NCI-H187 (cell line): ENCODE results near the gene COMMD6.
A peak's percentile ranks its signal among the peaks of the same experiment; 100 is the strongest.
"Not testable (repeated sequence)": the region's sequence is repeated elsewhere in the genome, so short reads cannot be mapped to it uniquely, and the experiment has no call there.

Experiments used
- DNase-seq, 2 experiments: peaks; one replicate each; lab custom pipeline; 2025; lab: John Stamatoyannopoulos, UW

Gene COMMD6

DNA sequence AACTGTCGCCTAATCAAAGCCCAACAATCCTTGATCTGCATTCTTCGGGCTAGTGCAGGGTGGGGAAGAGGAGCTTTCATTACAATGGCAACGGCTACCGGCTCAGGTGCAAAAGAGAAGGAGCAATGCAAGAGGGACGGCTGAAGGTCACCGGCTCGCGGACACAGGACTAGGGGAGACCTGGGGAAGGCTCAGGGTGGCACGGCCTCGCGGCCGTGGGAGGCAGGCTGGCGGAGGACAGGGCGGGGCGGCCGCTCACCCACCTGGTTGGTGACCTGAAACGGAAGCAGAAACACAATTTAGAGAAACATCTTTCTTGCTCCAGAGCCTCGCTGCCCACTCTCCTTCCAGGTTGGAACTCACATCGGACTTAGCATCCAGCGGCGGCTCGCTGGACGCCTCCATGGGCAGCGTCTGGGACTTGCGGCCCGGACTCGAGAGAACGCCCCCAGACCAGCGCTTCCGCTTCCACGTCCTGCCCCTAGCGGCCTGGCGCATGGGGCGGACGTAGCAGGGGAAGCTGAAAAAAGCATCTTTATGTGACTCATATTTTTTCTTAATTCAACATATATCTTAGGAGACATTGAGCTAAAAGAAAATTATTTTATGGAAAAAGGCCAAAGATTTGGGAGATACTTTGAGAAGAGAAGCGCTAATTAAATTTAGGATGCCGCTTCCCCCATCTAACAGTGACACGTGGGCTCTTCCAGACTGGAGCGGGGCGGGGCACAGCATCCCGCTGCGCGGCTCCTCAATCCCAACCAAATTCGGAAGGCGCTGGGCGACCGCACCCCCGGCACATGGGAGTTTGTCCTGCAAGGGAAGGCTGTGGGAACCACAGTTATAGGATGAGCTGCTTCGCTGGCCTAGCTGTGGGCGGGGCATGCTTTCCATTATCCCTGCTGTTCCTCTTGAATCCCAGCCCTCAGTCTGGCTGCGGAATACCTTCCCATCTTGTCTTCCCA, at the start of gene COMMD6:
Gene COMMD6 (minus strand): TSS at position 441 of the 965 bp plus-strand sequence. CDS start 36 bp downstream, at position 405.
- peak; percentile 89 to 95 for DNase-seq

- DNase-seq, result no peak
Measured at GRCh38 chr13:75585153-75585552, 47.5 kb upstream of the COMMD6 start.

DNA sequence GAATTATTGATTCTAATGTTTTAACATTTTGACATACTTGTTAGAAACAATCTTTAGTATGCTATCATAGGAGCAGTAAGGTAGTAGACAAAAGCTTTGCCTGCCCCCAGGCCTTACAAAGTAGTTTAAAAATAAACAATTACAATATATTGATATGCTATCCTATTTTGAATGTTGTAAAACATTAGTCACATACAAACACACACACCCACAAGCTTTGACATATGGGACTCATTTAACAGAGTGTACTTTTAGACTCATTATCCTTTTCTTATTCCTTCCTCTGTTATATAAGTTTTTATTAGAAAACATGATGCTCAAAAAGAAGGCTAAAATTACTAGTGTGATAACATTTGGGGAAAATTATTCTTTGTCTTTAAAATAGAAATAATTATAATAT, 45.5 kb upstream of the COMMD6 start:
- no peak for DNase-seq

DNA sequence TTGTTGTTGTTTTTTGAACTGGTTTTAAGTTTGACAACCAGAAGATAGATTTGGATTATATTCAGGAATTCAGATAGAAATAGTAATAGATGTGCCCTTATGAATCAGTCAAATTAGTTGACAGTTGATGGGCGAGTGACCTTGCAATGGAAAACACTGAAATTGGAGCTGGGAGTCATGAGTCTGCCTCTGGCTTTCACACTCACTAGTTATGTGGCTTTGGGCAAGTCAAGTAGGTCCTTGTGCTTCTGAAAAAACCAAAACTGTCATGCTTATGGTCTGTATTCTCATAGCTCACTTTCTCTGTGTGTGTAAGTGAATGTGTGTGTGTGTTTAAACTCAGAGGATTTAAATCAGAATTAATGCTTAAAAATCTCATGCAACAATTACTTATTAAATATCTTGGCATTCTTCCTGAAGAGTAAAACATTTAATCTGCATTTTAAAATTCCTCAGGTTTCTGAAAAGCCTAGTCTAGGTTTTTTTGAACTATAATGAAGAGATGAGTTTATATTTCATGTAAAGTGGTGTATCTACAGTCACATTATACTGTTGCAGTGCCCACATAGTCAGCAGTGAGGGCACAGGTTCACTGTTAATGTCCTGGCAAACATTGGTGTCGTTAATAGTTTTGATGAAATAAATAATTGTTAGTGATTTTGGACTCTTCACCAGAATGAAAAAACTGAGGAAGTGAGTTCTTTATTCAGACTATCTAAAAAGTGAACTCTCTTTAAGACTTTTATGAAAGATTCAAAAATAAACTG, 44.4 kb upstream of the COMMD6 start:
- no peak for DNase-seq

DNA sequence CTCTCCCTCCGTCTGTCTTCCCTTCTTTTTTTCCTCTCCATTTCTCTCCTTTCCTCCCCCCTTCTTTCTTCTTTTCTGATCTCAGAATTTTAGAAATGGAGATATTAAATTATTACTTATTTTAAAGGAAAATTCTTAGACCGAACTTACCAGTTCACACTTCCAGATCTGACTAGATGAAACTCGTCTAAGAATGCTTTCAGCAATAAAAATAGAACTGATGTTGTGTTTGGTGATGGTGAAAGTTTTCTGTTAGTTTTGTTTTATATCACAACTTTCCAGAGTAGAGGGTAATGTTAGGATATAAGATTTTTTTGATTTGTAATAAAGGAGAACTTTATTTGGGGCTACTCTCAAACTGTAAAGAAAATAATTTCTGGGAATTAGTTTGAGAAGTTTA, 41.9 kb upstream of the COMMD6 start:
- no peak for DNase-seq

- no peak for DNase-seq
Measured at GRCh38 chr13:75569576-75569975, 31.9 kb upstream of the COMMD6 start.

- DNase-seq, result no peak
Measured at GRCh38 chr13:75566658-75567057, 29.0 kb upstream of the COMMD6 start.

DNA sequence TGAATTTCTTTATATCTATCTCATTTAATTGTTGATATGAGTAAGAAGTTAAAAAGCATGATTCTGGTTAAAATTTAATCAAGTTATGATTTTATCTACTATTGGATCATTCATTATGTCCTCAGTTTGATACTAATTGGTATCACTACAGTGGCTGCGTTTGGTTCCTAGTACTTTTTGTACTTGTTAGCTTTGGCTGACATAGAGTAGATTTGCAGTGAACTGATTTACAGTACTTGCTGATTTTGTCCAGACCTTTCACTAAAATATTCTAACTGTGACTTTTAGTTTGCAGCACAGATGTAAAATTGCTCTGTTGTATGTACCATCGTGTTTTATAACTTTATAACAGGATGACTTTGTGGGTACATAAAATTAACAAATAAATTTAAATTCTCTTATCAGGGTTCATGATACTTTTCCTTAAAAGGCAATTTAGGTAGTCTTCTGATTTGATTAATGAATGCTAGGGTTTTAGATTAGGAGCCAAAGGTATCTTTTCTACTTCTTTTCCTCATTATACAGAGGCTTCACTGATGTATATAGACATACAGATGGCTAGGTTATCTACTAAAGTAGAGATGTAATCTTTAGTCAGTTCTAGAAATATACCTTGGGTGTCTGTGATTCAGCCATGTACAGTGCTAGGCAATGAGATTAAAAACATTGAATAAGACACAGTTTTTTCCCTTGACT, 20.7 kb upstream of the COMMD6 start:
- DNase-seq, result no peak

DNA sequence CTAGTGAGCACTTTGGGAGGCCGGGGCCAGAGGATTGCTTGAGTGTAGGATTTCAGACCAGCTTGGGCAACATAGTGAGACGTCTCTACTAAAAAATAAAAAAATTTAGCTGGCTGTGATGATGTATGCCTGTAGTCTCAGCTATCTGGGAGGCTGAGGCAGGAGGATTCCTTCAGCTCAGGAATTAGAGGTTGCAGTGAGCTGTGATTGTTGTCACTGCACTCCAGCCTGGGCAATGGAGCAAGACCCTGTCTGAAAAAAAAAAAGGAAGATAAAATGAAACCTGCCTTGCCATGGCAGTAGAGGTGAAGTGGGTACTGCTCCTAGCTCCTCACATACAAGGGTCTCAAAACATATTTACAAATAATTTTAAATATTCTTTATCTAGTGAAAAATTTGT, 19.3 kb upstream of the COMMD6 start:
- DNase-seq, result no peak

DNA sequence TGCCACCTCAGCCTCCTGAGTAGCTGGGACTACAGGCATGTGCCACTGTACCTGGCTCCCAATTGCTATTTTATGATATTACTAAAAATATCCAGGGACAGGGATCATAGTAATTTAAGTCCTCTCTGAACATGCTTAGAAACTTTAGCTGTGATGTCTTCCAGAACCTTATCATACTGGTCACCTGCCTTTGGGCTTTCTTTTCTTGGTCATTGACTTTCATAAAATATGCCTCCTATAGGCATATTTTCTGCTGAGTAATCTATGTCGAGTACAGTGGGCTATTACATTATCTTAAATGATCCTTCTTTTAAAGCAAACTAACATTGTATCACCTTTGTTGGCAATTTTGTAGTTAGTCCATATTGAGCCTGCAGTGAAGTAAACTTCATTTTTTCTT, 18.2 kb upstream of the COMMD6 start:
- DNase-seq, result no peak

DNA sequence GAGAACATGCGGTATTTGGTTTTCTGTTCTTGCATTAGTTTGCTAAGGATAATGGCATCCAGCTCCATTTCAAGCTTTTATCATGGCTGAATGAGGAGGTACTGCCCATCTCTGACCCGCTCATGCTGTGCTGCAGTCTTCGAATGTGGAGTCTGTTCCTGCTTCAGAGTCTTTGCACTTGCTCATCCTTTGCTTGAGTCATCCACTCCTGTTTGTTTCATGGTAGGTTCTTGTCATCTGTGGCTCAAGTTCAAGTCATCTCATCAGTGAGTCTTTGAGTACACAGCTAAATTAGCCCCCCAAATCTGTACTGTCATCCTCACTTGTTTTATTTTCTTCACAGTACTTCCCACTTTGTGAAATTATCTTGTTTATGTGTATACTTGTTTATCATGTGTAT, 17.3 kb upstream of the COMMD6 start:
- DNase-seq, result no peak

GRCh38 chr13:75554464-75554863, 16.8 kb upstream of the COMMD6 start:
- DNase-seq, result no peak

- DNase-seq, result no peak
Measured at GRCh38 chr13:75550159-75550567, 12.5 kb upstream of the COMMD6 start.

DNA sequence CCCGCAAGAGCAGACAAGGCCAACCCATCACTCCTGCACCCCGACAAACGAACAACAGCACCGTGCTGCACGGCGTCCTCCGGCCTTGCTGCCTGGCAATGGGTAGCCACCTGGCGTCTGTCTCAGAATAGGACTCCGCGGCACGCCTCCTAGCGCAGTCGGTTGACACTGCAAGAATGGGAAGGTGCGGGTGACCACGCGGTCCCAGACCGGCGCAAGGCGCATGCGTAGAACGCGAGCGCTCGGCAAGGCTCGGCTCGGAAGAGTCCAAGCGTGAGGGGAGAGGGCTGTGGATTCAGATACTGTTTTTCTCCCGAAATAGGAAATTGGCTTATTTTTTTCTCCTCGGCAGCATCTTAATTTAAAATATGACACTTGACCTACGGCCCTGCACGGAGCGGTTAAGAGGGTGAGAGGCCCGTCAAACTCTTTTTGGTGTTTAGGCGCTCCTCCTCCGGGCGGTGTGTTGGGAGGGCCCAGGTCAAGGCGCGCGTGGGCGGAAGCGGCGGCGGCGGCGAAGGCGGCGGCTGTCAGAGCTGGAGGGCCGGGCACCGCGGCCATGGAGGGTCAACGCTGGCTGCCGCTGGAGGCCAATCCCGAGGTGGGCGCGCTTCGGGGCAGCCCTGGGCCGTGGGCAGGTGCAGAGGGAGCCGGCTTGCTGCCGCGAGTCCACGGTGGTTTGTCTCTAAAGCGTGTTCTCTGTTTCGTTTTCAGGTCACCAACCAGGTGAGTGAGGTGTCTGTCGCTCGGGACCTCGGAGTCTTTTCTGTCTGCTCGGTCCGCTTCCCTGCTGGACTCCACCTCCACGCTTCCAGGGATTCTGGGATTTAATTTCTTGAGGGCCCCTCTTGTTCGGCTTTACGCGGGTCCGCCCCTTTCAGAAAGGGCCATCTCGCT, 11.9 kb upstream of the COMMD6 start, which contains the start of gene UCHL3:
Gene UCHL3 (plus strand): TSS at position 530 of the 897 bp plus-strand sequence. CDS start 30 bp downstream, at position 560.
- DNase-seq, result peak; percentile 98

- no peak for DNase-seq
Measured at GRCh38 chr13:75547917-75548316, 10.3 kb upstream of the COMMD6 start.

GRCh38 chr13:75545386-75545785, 7.7 kb upstream of the COMMD6 start:
- not testable (repeated sequence) for DNase-seq

DNA sequence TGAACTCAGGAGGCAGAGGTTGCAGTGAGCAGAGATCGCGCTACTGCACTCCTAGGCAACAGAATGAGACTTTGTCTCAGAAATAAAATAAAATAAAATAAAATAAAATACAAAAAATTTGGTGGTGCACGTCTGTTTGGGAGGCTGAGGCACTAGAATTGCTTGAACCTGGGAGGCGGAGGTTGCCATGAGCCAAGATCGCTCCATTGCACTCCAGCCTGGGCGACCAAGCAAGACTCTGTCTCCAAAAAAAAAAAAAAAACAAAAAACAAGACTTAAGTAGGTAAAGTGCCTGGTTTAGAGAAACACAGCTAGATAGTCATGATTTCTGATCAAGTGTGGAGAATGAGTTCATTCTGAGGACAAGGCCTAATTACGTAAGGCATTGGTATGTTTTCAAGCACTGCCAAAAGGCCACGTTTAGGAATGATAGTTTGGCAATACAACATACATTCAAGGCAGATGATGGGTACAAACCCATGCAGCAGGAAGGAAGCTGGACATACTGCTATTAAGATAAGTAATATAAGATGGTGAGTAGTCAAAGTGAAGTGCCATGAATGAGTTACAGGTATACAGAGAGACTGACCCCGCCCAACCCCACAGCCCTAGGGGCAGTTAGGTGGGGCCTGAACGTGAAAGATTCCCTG, 7.2 kb upstream of the COMMD6 start:
- no peak for DNase-seq

- no peak for DNase-seq
Measured at GRCh38 chr13:75541961-75542360, 4.3 kb upstream of the COMMD6 start.

DNA sequence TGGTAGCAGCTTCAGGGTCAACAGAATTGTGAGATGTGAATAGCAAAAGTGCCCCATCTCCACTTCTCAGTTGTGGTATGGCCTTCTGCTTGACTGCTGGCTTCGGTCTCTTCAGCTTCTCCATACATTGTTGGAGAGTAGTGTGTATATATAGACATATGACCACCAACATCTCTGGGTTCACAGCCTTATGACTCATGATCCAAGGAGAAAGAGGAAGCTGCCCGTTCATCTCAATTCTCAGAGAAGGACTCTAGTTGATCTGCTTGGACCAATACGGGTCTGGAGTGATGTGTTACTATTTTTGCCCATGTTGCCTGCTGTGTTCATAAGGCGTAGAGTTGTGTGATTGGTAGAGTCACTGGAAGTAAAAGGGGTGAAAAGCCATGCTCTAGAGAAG, 3.6 kb upstream of the COMMD6 start:
- no peak for DNase-seq

DNA sequence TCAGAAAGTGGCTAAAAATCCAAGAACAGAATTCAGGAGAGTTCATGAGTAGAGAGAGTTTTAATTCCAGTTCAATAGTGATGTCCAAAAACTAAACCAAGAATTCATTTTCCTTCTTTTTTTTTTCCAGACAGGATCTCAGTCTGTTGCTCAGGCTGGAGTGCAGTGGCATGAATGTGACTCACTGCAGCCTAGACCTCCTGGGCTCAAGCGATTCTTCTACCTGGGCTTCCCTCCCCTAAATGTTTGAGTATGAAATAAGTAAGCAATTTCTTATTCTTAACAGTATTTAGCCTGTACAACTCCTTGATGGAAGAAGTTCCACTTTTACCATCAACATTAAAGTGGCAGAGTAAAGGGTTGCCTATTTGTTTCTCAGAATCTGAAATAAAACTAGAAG, 3.8 kb downstream of the COMMD6 start:
- no peak for DNase-seq

DNA sequence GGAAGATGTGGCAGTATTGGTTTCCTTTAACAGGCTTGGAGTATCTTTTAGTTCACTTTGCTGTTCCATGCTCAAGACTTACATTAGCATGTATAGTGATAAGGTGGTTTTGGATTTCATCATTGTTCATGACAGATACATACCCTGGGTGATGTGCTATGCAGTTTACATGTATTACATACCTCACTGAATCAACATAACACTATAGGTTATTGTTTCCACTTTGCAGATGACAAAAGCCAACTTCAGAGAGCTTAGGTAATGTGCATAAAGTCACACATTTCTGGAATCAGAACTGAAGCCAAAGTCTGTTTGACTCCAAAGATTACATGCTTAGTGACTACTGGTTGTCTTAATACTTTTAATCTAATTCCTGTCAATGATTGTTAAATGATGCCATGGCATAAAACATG, 7.1 kb downstream of the COMMD6 start:
- no peak for DNase-seq
